NCI-H345 treated with DMSO at 0.1 percent for 48 hours (cell line): Measurements from ENCODE around the gene UBE3B.

ENCODE experiments used
- DNase-seq: peaks from one replicate; lab custom pipeline; 2025; ENCODE audit not compliant: unreplicated experiment; lab: John Stamatoyannopoulos, UW

The UBE3B gene

DNA sequence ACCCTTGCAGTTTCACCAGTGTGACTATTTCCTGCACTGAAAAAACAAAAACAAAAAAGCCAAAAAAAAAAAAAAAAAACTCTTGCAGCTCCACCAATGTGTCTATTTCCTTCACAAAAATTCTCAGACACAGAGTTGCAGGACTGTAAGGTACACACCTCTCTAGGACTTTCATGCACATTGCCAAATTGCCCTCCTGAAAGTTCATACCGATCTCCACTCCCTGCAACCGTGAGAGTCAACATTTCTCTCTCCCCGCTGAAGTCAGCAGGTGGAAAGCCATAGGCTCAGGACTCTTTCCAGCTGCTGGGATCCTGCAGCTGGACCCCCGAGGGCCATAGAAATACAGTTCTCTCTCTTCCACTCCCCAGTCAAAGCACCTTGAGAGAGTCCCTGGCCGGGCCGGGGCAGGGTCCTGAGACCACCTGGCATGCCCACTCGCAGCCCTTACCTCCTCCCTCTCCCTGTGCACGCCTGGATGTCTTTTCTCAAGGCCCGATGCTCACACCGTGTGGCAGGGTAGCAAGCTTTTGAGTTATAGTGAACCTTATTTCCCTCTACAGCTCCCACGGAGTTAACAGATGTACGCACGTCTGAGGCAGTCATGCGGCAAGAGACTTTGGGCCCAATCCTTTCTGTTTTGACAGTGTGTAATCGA, 72.3 kb downstream of the UBE3B start:
- no peak for DNase-seq

DNA sequence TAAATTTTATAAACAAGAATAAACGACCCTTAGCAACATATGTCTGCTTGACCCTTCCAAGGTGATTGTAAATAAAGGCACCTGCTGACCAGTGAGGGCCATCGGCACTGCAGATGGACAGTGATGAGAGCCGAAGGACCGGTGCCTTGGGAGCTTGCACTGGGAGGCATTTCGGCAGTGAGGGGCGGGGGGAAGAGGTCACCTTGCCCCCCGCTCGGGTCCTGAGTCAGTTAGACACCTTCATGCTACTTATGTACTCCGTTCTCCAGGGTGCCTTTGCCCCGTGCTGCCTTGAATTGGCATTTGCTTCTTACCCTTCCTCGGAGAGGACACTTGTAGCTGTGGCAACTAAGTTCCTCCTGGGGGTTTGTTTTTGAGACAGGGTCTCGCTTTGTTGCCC, 72.8 kb downstream of the UBE3B start:
- DNase-seq = no peak

DNA sequence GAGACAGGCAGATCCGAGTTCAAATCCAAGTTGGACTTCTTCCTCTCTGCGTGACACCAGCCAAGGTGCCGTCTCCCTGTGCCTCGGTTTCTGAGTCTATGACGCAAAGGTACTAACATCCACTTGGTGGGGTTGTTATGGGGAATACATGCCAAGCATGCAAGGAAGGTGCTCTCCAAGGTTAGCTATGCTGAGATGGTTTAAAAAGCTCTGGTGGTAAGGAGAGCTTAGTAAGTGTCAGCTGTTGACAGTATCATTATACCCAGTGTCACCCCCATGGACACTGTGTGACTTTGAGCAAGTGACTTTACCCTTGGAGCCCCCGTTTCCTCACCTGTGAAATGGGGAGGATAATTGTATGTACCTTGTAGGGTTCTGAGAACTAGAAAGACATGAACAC, 73.7 kb downstream of the UBE3B start:
- DNase-seq = no peak

- no peak for DNase-seq
Observed at GRCh38 chr12:109552971-109553370, 75.5 kb downstream of the UBE3B start.

DNA sequence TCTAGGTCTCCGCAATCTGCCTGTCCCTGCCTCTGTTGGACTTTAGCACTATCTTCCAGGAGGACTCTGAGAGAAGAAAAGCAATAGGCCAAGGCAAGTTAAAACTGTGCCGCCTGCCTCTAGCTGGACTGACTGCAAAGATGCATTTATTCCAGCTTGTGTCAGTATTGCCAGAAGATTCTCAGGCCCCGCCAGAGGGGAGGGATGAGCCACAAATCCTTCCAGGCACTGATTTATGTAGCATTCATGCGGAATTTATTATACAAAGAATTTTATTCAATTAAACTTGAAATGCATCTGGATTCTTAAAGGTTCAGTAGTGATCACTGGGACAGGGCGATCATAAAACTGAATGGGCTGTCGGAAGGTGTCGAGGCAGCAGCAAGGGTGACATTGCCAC, 76.0 kb downstream of the UBE3B start:
- DNase-seq = no peak

DNA sequence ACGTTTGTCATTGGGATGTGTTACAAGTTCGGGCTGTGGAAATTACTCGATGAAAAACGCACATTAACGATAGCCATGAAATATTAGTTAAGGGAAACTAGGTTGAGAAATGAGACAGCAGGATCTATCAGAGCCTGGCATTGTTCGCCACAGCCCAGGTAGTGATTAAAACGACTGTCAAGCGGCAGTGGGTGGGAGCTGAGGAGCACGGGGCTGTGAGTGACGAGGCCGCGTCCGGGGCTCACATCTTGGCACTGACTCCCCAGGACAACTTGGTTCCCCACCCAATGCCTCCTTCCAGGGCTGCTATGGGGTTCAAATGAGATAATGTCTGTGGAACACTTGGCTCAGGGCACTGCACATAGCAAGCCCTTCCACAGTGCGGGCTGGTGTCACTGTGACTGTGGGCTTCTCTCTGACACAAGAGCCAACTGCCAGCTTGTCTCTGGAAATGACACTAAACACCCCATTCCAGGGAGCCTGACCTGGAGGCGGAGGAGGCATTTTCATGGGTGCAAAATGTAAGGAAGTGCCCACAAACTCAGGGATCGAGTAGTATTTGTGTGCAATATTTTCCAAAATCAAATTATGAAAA, 76.6 kb downstream of the UBE3B start:
- no peak for DNase-seq

GRCh38 chr12:109554761-109555160, 77.3 kb downstream of the UBE3B start:
- no peak for DNase-seq

DNA sequence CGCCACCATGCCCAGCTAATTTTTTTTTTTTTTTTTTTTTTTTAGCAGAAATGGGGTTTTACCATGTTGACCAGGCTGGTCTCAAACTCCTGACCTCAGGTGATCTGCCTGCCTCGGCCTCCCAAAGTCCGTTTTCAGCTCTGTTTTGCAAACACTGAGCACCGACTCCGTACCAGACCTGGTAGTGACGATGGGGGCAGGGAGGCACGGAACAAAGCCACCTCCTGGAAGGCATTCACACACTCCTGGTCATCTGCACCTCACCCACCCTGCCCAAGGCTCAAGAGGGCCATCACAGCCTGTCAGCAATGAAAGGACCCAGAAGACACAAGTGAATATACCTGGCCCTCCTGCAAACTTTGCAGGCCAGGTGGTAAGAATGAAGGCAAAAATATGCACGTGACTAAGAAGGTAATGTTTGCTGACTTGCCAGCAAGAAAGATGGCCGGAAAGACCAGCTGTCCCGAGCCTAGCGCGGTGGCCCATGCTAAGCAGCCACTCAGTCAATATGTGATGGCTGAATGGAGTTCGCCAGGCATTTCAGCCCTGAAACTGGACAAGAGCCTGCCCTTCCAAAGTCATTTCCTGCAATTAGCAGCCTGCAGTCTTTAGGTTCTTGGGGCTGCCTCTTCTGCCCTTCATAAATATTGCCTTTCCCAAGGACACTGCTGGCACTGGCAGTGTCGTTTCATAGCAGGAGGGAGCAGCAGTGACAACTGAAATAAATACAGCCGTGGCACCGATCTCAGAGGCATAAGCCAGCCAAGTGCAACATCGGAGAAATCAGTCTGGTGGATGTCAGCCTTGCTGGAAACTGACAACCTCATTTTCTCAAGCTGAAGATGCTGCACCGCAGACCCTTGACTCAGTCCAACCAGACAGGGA, 78.2 kb downstream of the UBE3B start:
- no peak for DNase-seq

- no peak for DNase-seq
Observed at GRCh38 chr12:109557200-109557599, 79.8 kb downstream of the UBE3B start.

GRCh38 chr12:109557805-109558204, 80.4 kb downstream of the UBE3B start:
- DNase-seq = no peak

GRCh38 chr12:109558374-109559199, 81.2 kb downstream of the UBE3B start:
- no peak for DNase-seq

GRCh38 chr12:109559200-109559505, 81.7 kb downstream of the UBE3B start:
- DNase-seq = no peak

DNA sequence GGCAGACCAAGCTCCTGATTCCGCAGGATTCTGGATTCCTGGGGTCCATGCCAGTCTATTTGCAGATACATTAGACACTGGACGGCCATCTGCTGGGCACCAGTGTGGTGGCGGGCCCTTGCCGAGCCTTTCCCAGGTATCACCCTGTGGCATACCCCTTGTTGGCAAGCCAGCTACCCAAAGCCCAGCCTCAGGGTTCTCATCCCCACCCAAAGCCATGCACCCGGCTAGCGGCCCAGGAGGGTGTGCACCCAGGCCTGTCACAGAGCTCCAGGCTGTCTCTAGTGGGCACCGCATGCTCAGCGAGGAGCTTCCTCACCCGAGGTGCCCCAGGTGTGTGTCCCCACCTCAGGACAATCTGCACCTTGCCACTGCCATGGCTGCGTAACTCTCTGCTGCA, 82.2 kb downstream of the UBE3B start:
- no peak for DNase-seq

DNA sequence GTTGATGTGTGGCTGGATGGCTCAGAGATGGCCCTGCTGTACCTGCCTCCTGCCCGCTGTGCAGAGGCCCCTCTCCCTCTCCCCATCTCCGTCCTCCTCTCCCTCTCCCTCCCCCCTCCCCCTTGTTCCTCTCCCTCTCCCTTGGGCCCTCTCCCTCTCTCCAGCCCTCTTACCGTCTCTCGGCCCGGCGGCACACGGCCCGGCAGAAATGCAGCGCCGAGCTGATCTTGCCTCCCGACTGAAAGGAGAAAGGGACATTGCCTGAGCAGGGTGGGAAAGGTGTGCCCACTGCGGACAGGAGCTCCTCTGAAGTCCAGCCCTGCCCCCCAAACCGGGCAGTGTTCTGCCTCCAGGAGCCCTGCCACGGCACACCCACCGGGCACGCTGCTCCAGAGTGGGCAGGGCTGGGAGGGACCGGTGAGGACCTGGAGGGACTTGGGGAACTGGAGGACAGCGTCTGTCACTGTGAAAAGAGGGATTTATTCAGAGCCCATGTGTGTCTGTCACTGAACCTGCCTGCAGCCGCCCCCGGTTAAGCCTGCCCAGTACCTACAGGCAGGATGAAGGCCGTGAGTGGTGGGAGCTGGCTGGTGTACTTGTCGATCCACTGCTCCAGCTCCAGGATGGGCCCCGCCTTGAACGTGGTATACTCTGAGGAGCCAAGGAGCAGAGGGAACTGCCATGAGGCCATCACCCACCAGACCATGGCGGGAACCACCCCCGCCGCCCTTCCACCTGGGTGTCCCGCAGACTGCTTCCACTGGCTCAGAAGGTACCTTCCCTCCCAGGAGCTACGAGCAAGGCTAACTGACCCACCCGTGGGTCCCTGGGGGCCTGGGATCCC, 83.7 kb downstream of the UBE3B start:
- DNase-seq = no peak

DNA sequence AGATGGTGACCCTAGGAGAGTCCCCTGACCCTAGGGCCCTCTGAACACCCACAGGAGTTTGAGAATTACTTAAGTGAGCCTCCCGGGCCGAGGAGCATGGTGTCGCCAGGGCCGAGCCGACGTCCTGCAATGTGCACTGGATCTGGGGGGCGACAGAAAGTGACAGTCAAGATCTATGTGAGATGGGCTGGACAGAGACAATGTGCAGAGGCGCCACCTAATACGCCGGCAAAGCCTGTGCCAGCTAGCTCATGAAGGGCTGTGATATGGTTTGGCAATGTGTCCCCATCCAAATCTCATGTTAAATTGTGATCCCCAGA, 84.2 kb downstream of the UBE3B start:
- no peak for DNase-seq

DNA sequence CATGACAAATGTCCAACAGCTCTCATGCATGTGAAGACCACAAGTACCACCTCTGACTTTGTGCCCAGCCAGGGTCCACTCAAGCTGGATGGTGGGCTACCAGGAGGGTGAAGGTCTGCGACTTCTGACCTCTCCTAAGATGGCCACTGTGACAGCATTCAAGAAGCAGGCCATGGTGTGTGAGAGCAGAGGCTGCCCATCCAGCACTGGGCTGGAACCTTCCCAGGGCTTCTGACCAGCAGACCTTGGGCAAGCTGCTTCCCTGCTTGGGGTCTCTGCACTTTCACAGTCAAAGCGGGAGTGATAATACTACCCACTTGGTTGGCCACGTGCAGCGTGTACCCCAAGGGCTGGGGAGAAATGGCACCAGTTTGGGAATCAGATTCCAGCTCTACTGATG, 85.4 kb downstream of the UBE3B start:
- DNase-seq = no peak

DNA sequence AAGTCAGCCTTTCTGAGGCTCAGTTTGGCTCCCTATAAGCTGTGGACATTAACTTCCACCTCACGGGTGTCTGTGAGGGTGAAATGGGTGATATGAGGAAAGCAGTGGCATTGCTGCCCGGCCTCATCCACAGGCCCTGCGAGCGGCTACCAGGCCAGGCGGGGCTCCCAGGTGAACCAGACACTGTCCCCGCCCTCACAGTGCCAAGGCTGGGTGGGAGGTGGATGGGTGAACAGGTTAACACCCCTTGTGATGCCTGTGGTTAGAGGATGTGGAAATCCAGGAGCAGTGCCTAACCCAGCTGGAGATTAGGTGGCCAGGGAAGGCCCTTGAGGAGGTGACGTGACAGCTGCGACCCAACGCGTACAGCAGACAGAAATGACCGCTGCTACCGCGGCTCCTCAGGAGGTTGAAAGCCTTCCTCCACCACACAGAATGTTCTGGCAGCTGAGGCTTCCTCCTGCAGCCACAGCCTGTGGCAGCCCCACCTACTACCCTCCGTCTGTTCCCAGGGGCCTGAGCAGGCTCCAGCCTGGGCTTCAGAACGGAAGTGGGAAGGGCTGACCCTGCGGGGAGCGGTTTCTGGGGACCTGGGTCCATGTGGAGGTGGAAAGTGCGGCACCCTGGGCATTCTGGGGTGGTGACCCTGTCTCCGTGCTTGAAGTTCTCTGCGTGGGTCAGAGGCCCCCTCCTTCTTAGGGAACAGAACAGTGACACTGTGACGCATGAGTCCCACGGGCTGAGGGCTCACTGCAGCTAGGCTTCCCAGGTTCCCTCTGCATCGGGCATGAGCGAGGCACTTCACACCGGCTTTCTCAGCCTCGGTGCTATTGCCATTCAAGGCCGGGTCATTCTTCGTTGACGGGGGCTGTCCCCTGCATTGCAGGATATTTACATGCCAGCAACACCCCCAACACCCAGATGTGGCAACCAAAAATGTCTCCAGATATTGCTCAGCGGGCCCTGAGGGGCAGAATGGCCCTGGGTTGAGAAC, 86.2 kb downstream of the UBE3B start:
- no peak for DNase-seq

GRCh38 chr12:109566424-109566823, 89.0 kb downstream of the UBE3B start:
- no peak for DNase-seq

DNA sequence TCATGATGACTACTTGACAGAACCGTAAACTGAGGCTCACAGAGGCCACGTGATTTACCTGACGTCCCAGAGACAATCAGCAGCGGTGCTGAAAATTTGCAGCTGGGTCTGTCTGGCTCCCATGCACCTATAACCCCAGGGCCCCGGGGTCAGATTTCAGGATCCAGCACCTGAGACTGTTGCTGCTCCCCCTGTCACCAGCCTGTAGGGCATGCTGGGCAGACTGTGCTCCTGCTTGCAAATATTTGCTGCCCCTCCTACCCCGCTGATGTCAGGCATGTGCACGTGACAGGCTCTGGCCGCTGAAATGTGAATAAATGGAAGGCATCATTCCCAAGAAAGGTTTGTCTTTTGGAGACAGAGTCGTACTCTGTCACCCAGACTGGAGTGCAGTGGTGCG, 89.9 kb downstream of the UBE3B start:
- DNase-seq = no peak

GRCh38 chr12:109567967-109568366, 90.5 kb downstream of the UBE3B start:
- no peak for DNase-seq
